Measurements from ENCODE around the gene LINGO4.
"Not testable (repeated sequence)": the region's sequence is repeated elsewhere in the genome, so short reads cannot be mapped to it uniquely, and the experiment has no call there.

LINGO4 gene

DNA sequence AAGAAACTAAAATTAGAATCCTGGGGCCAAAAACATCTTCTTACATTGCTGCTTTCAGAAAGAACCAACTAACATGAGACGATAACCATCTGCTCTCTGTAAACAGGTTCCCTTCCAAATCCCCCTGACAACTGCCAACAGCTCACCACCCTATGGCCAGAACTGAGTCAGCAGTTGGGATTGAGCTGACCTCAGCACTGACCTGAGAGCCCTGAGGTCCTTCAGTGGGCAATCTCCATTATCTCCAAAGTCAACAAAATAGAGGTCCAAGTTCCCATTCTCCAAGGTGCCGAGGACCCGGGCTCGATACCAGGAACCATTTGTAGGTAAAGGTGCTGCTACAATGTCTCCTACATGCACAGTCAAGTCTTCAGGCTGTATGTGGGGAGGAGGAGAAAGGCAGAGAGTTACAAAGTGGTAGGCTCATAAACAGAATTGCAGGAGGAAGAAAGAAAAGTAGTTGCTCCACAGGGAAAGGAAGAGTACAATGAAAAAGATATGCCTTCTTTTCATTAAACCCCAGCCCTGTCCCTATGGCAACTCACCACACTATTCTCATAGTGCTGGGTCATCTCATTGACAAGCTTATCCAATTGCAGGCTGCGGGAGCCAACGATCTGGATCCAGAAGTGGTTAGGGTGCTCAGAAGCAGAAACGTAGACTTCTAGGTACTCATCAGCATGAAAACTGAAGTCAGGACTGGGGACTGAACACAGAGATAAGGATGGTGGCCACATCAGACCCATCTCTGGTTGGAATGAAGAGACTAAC is 29.1 kb downstream of the LINGO4 start:
- DNase-seq (ENCODE audit: low read depth): no peak
- TF ChIP-seq, protein P1, sequence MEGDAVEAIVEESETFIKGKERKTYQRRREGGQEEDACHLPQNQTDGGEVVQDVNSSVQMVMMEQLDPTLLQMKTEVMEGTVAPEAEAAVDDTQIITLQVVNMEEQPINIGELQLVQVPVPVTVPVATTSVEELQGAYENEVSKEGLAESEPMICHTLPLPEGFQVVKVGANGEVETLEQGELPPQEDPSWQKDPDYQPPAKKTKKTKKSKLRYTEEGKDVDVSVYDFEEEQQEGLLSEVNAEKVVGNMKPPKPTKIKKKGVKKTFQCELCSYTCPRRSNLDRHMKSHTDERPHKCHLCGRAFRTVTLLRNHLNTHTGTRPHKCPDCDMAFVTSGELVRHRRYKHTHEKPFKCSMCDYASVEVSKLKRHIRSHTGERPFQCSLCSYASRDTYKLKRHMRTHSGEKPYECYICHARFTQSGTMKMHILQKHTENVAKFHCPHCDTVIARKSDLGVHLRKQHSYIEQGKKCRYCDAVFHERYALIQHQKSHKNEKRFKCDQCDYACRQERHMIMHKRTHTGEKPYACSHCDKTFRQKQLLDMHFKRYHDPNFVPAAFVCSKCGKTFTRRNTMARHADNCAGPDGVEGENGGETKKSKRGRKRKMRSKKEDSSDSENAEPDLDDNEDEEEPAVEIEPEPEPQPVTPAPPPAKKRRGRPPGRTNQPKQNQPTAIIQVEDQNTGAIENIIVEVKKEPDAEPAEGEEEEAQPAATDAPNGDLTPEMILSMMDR (IDR thresholded peaks at IDR 0.05; ENCODE audit: low read depth, low read length): no peak
- TF ChIP-seq POLR2A (IDR thresholded peaks at IDR 0.05; ENCODE audit: extremely low read depth, insufficient read length): no peak
- no peak for TF ChIP-seq MYC (IDR thresholded peaks at IDR 0.05; ENCODE audit: low read depth, low read length)
- TF ChIP-seq MAX (IDR thresholded peaks at IDR 0.05; ENCODE audit: low read depth, low read length): no peak

GRCh38 chr1:151774256-151774922 is 30.8 kb downstream of the LINGO4 start:
- H3K4me3 ChIP-seq (ENCODE audit: low read depth, low read length): no peak overlapping the region
- TF ChIP-seq MAX (IDR thresholded peaks at IDR 0.05; ENCODE audit: low read depth, low read length) (no peak), POLR2A (IDR thresholded peaks at IDR 0.05; ENCODE audit: extremely low read depth, insufficient read length) (no peak), MYC (IDR thresholded peaks at IDR 0.05; ENCODE audit: low read depth, low read length) (no peak)
- no peak for DNase-seq (ENCODE audit: low read depth)

More for the DNA sequence above, 29.1 kb downstream of the LINGO4 start:
- no peak overlapping the region for H3K4me3 ChIP-seq (ENCODE audit: low read depth, low read length)

- H3K4me3 ChIP-seq (ENCODE audit: low read depth, low read length): no peak overlapping the region
- no peak for TF ChIP-seq MAX (IDR thresholded peaks at IDR 0.05; ENCODE audit: low read depth, low read length)
- no peak for TF ChIP-seq POLR2A (IDR thresholded peaks at IDR 0.05; ENCODE audit: extremely low read depth, insufficient read length)
- no peak for TF ChIP-seq MYC (IDR thresholded peaks at IDR 0.05; ENCODE audit: low read depth, low read length)
- TF ChIP-seq, protein P1 (IDR thresholded peaks at IDR 0.05; ENCODE audit: low read depth, low read length): no peak
- no peak for DNase-seq (ENCODE audit: low read depth)
Measured at GRCh38 chr1:151773702-151774101, 31.5 kb downstream of the LINGO4 start.

DNA sequence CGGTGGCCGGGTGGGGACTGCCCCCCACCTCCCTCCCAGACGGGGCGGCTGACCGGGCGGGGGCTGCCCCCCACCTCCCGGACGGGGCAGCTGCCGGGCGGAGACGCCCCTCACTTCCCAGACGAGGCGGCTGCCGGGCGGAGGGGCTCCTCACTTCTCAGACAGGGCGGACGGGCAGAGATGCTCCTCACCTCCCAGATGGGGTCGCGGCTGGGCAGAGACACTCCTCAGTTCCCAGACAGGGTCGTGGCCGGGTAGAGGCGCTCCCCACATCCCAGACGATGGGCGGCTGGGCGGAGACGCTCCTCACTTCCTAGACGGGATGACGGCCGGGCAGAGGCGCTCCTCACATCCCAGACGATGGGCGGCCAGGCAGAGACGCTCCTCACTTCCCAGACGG is 35.9 kb downstream of the LINGO4 start:
- H3K4me3 ChIP-seq (ENCODE audit: low read depth, low read length): not testable (repeated sequence)

GRCh38 chr1:151768351-151769066 is 36.7 kb downstream of the LINGO4 start:
- not testable (repeated sequence) for DNase-seq (ENCODE audit: low read depth); H3K4me3 ChIP-seq (ENCODE audit: low read depth, low read length)

More for the DNA sequence above, 35.9 kb downstream of the LINGO4 start:
- DNase-seq (ENCODE audit: low read depth): not testable (repeated sequence)

- DNase-seq (ENCODE audit: low read depth): peak; percentile 14
- peak overlapping the region; percentile 98 for H3K4me3 ChIP-seq (ENCODE audit: low read depth, low read length)
- TF ChIP-seq MAX (IDR thresholded peaks at IDR 0.05; ENCODE audit: low read depth, low read length): no peak
- no peak for TF ChIP-seq MYC (IDR thresholded peaks at IDR 0.05; ENCODE audit: low read depth, low read length)
- TF ChIP-seq, protein P1 (IDR thresholded peaks at IDR 0.05; ENCODE audit: low read depth, low read length): no peak
Measured at GRCh38 chr1:151763990-151764389, 41.2 kb downstream of the LINGO4 start.

All from NB4 (cell line).